PC-3 (cell line): ENCODE data around the gene PAPPA.

Experiments used
- EZH2 ChIP-seq: fragments of 300-600 bp; sonication (generic); IDR thresholded peaks from one replicate; pipeline ENCODE4 v1.6.1; 2017; ENCODE audit warnings: antibody characterized with exemption, mild to moderate bottlenecking, low read length; ENCODE audit not compliant: unreplicated experiment
- EZH2phosphoT487 ChIP-seq: fragments of 300-600 bp; sonication (generic); IDR thresholded peaks from 2 replicates; pipeline ENCODE4 v1.6.1; 2018; ENCODE audit warnings: mild to moderate bottlenecking, antibody characterized with exemption, low read length, borderline replicate concordance
- TF ChIP-seq, protein P1 (sequence below): fragments of 300-600 bp; sonication (generic); conservative IDR thresholded peaks from 2 replicates; pipeline ENCODE4 v1.5.1; 2017; ENCODE audit warnings: antibody characterized with exemption, low read depth, mild to moderate bottlenecking, low read length

DNA sequence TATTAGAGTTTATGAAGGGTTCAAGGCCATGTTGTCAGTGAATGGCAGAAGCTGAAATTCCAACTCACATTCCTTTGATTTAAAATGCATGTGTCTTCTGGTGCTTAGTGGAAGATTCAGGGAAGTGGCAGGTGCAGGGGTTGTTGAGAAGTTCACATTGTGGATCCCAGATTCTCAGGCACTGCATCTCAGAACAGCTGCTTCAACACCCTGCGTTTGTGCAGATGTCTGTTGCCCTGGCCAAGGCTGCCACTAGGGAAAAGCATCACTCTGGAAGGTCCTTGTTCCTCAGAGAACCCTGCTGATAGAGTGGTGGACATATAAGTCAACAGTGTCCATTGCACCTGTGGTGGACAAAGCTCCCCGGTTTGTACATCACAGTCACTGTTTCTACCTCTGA, 162.7 kb downstream of the PAPPA start:
- TF ChIP-seq, protein P1, sequence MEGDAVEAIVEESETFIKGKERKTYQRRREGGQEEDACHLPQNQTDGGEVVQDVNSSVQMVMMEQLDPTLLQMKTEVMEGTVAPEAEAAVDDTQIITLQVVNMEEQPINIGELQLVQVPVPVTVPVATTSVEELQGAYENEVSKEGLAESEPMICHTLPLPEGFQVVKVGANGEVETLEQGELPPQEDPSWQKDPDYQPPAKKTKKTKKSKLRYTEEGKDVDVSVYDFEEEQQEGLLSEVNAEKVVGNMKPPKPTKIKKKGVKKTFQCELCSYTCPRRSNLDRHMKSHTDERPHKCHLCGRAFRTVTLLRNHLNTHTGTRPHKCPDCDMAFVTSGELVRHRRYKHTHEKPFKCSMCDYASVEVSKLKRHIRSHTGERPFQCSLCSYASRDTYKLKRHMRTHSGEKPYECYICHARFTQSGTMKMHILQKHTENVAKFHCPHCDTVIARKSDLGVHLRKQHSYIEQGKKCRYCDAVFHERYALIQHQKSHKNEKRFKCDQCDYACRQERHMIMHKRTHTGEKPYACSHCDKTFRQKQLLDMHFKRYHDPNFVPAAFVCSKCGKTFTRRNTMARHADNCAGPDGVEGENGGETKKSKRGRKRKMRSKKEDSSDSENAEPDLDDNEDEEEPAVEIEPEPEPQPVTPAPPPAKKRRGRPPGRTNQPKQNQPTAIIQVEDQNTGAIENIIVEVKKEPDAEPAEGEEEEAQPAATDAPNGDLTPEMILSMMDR = no peak
- no peak for TF ChIP-seq EZH2
- no peak for TF ChIP-seq EZH2phosphoT487
